Activated naive CD8-positive, alpha-beta T cell treated with anti-CD3 and anti-CD28 coated beads, Interleukin-2, amount 50 U/mL, for 24 hours (primary cell): Measurements from ENCODE around the gene MAX.

ENCODE experiments used
- ATAC-seq: fragments of 150-1000 bp; cut with Tn5 transposase; one replicate; pipeline ENCODE4 v1.10.0; 2021
- DNase-seq: peaks from one replicate; pipeline ENCODE4 v3.0.0; 2021
- H3K27ac Mint-ChIP-seq: one replicate; pipeline ENCODE4 v1.8.0; 2021; ENCODE audit warnings: mild to moderate bottlenecking, mixed read lengths
- H3K27me3 Mint-ChIP-seq: one replicate; pipeline ENCODE4 v1.8.0; 2021; ENCODE audit warnings: mixed read lengths
- H3K36me3 Mint-ChIP-seq: one replicate; pipeline ENCODE4 v1.8.0; 2021; ENCODE audit warnings: low read depth, mixed read lengths
- H3K4me1 Mint-ChIP-seq: one replicate; pipeline ENCODE4 v1.8.0; 2021; ENCODE audit warnings: mixed read lengths
- H3K4me3 Mint-ChIP-seq: one replicate; pipeline ENCODE4 v1.8.0; 2021; ENCODE audit warnings: mild to moderate bottlenecking, moderate library complexity, mixed read lengths
- H3K9me3 Mint-ChIP-seq: one replicate; pipeline ENCODE4 v1.8.0; 2021; ENCODE audit warnings: mixed read lengths

MAX gene

GRCh38 chr14:65072937-65073336 lies 29.4 kb downstream of the MAX start:
- H3K9me3 Mint-ChIP-seq, result no peaks in the 10 kb centered on the region
- H3K27ac Mint-ChIP-seq, result peak overlapping the region; percentile 20
- H3K4me3 Mint-ChIP-seq, result no peak overlapping the region
- peaks cover 26% of the 10 kb centered on the region for H3K36me3 Mint-ChIP-seq
- ATAC-seq (no peak), DNase-seq (no peak)
- H3K4me1 Mint-ChIP-seq, result peaks cover 9% of the 10 kb centered on the region
- H3K27me3 Mint-ChIP-seq, result no peaks in the 10 kb centered on the region

GRCh38 chr14:65072256-65072655 lies 30.1 kb downstream of the MAX start:
- Mint-ChIP-seq H3K36me3 (peaks cover 23% of the 10 kb centered on the region), H3K27ac (peak overlapping the region; percentile 20)
- no peak for ATAC-seq

GRCh38 chr14:65071544-65071943 lies 30.8 kb downstream of the MAX start:
- no peaks in the 10 kb centered on the region for H3K27me3 Mint-ChIP-seq
- peaks cover 7% of the 10 kb centered on the region for H3K4me1 Mint-ChIP-seq
- H3K9me3 Mint-ChIP-seq, result no peaks in the 10 kb centered on the region
- DNase-seq (no peak), ATAC-seq (no peak)
- no peak overlapping the region for H3K27ac Mint-ChIP-seq
- no peak overlapping the region for H3K4me3 Mint-ChIP-seq
- H3K36me3 Mint-ChIP-seq, result peaks cover 22% of the 10 kb centered on the region

More at GRCh38 chr14:65072256-65072655, 30.1 kb downstream of the MAX start:
- Mint-ChIP-seq H3K9me3 (no peaks in the 10 kb centered on the region), H3K4me1 (peaks cover 9% of the 10 kb centered on the region), H3K4me3 (no peak overlapping the region), H3K27me3 (no peaks in the 10 kb centered on the region)
- no peak for DNase-seq

GRCh38 chr14:65070471-65070976 lies 31.8 kb downstream of the MAX start:
- H3K36me3 Mint-ChIP-seq, result peaks cover 22% of the 10 kb centered on the region
- H3K4me3 Mint-ChIP-seq, result no peak overlapping the region
- ATAC-seq (no peak), DNase-seq (no peak)
- H3K9me3 Mint-ChIP-seq, result no peaks in the 10 kb centered on the region
- peaks cover 4% of the 10 kb centered on the region for H3K4me1 Mint-ChIP-seq
- no peak overlapping the region for H3K27ac Mint-ChIP-seq
- H3K27me3 Mint-ChIP-seq, result no peaks in the 10 kb centered on the region

- Mint-ChIP-seq H3K9me3 (no peaks in the 10 kb centered on the region), H3K36me3 (peaks cover 22% of the 10 kb centered on the region)
- no peak for DNase-seq
These were observed 32.4 kb downstream of the MAX start for GRCh38 chr14:65069874-65070413.

GRCh38 chr14:65065719-65066118 lies 36.6 kb downstream of the MAX start:
- no peaks in the 10 kb centered on the region for H3K27me3 Mint-ChIP-seq
- no peak overlapping the region for H3K27ac Mint-ChIP-seq
- DNase-seq (no peak), ATAC-seq (no peak)
- peaks cover 47% of the 10 kb centered on the region for H3K36me3 Mint-ChIP-seq
- no peak overlapping the region for H3K4me3 Mint-ChIP-seq
- no peaks in the 10 kb centered on the region for H3K9me3 Mint-ChIP-seq
- H3K4me1 Mint-ChIP-seq, result no peaks in the 10 kb centered on the region

More at GRCh38 chr14:65069874-65070413, 32.4 kb downstream of the MAX start:
- Mint-ChIP-seq H3K4me1 (no peaks in the 10 kb centered on the region), H3K27me3 (no peaks in the 10 kb centered on the region), H3K27ac (no peak overlapping the region), H3K4me3 (no peak overlapping the region)
- ATAC-seq, result no peak

- no peaks in the 10 kb centered on the region for H3K4me1 Mint-ChIP-seq
- no peaks in the 10 kb centered on the region for H3K27me3 Mint-ChIP-seq
- no peak for DNase-seq
- H3K27ac Mint-ChIP-seq, result peak overlapping the region; percentile 71
- H3K9me3 Mint-ChIP-seq, result no peaks in the 10 kb centered on the region
- peaks cover 46% of the 10 kb centered on the region for H3K36me3 Mint-ChIP-seq
- ATAC-seq, result peak; percentile 15
- H3K4me3 Mint-ChIP-seq, result no peak overlapping the region
These were observed 39.9 kb downstream of the MAX start for GRCh38 chr14:65062096-65063075.

GRCh38 chr14:65057695-65058094 lies 44.6 kb downstream of the MAX start:
- peaks cover 30% of the 10 kb centered on the region for H3K36me3 Mint-ChIP-seq
- H3K27ac Mint-ChIP-seq, result no peak overlapping the region
- no peaks in the 10 kb centered on the region for H3K27me3 Mint-ChIP-seq

GRCh38 chr14:65054471-65055085 lies 47.7 kb downstream of the MAX start:
- H3K27me3 Mint-ChIP-seq, result no peaks in the 10 kb centered on the region
- ATAC-seq, result peak; percentile 43
- DNase-seq, result no peak
- H3K4me3 Mint-ChIP-seq, result no peak overlapping the region
- no peaks in the 10 kb centered on the region for H3K9me3 Mint-ChIP-seq
- no peak overlapping the region for H3K27ac Mint-ChIP-seq
- H3K36me3 Mint-ChIP-seq, result peaks cover 17% of the 10 kb centered on the region
- no peaks in the 10 kb centered on the region for H3K4me1 Mint-ChIP-seq

More at GRCh38 chr14:65057695-65058094, 44.6 kb downstream of the MAX start:
- no peak overlapping the region for H3K4me3 Mint-ChIP-seq
- H3K4me1 Mint-ChIP-seq, result no peaks in the 10 kb centered on the region
- H3K9me3 Mint-ChIP-seq, result no peaks in the 10 kb centered on the region
- ATAC-seq, result no peak
- no peak for DNase-seq

- Mint-ChIP-seq H3K27me3 (no peaks in the 10 kb centered on the region), H3K4me1 (no peaks in the 10 kb centered on the region), H3K4me3 (no peak overlapping the region), H3K9me3 (no peaks in the 10 kb centered on the region), H3K36me3 (peaks cover 15% of the 10 kb centered on the region), H3K27ac (no peak overlapping the region)
- DNase-seq (no peak), ATAC-seq (no peak)
These were observed 48.9 kb downstream of the MAX start for GRCh38 chr14:65053466-65053865.

- Mint-ChIP-seq H3K4me1 (no peaks in the 10 kb centered on the region), H3K36me3 (peaks cover 18% of the 10 kb centered on the region), H3K4me3 (no peak overlapping the region), H3K27me3 (no peaks in the 10 kb centered on the region), H3K27ac (no peak overlapping the region), H3K9me3 (no peaks in the 10 kb centered on the region)
- no peak for DNase-seq
- ATAC-seq, result no peak
These were observed 49.5 kb downstream of the MAX start for GRCh38 chr14:65052832-65053231.

GRCh38 chr14:65045709-65046108 lies 56.6 kb downstream of the MAX start:
- no peak overlapping the region for H3K4me3 Mint-ChIP-seq
- peaks cover 4% of the 10 kb centered on the region for H3K4me1 Mint-ChIP-seq
- H3K27me3 Mint-ChIP-seq, result no peaks in the 10 kb centered on the region
- DNase-seq, result no peak
- H3K36me3 Mint-ChIP-seq, result peaks cover 21% of the 10 kb centered on the region
- H3K27ac Mint-ChIP-seq, result no peak overlapping the region
- no peak for ATAC-seq
- H3K9me3 Mint-ChIP-seq, result no peaks in the 10 kb centered on the region

GRCh38 chr14:65045006-65045405 lies 57.3 kb downstream of the MAX start:
- ATAC-seq, result no peak
- DNase-seq, result no peak
- Mint-ChIP-seq H3K36me3 (peaks cover 21% of the 10 kb centered on the region), H3K4me1 (peaks cover 4% of the 10 kb centered on the region), H3K27me3 (no peaks in the 10 kb centered on the region), H3K27ac (no peak overlapping the region), H3K9me3 (no peaks in the 10 kb centered on the region), H3K4me3 (no peak overlapping the region)

- Mint-ChIP-seq H3K36me3 (peaks cover 21% of the 10 kb centered on the region), H3K4me3 (no peak overlapping the region), H3K9me3 (no peaks in the 10 kb centered on the region), H3K4me1 (peaks cover 4% of the 10 kb centered on the region), H3K27me3 (no peaks in the 10 kb centered on the region), H3K27ac (no peak overlapping the region)
- DNase-seq (no peak), ATAC-seq (no peak)
These were observed 57.7 kb downstream of the MAX start for GRCh38 chr14:65044596-65044959.
